Smooth muscle cell (in vitro differentiated cells): ENCODE results near the gene SMIM29. TPM values are rescaled to one million over a fixed set of nuclear protein-coding genes. Genes with fewer than 3 reads are reported as not detected.

Experiments used
- DNase-seq: peaks from one replicate; lab custom pipeline; 2025; ENCODE audit not compliant: unreplicated experiment; lab: John Stamatoyannopoulos, UW
- H2AFZ ChIP-seq: fragments of 200-600 bp; sonication (generic); 2 replicates; pipeline ENCODE4 v1.6.0; 2016; ENCODE audit warnings: antibody characterized with exemption, low read depth, mild to moderate bottlenecking
- H3F3A ChIP-seq: fragments of 200-600 bp; sonication (generic); 2 replicates; pipeline ENCODE4 v1.6.0; 2017; ENCODE audit warnings: antibody characterized with exemption, low read depth
- H3K27ac ChIP-seq: fragments of 200-600 bp; sonication (generic); 2 replicates; pipeline ENCODE4 v1.5.1; 2016; ENCODE audit warnings: low read depth, mild to moderate bottlenecking
- H3K27me3 ChIP-seq: fragments of 200-600 bp; sonication (generic); 2 replicates; pipeline ENCODE4 v1.6.1; 2016; ENCODE audit warnings: low read depth, mild to moderate bottlenecking
- H3K36me3 ChIP-seq: fragments of 200-600 bp; sonication (generic); 2 replicates; pipeline ENCODE4 v1.5.1; 2016; ENCODE audit warnings: low read depth
- H3K4me1 ChIP-seq: fragments of 200-600 bp; sonication (generic); 2 replicates; pipeline ENCODE4 v1.5.1; 2016; ENCODE audit warnings: low read depth
- H3K4me2 ChIP-seq: fragments of 200-600 bp; sonication (generic); 2 replicates; pipeline ENCODE4 v1.6.0; 2016; ENCODE audit warnings: mild to moderate bottlenecking
- H3K4me3 ChIP-seq: fragments of 200-600 bp; sonication (generic); 2 replicates; pipeline ENCODE4 v1.5.1; 2016; ENCODE audit warnings: mild to moderate bottlenecking
- H3K79me2 ChIP-seq: fragments of 200-600 bp; sonication (generic); 2 replicates; pipeline ENCODE4 v1.6.0; 2016; ENCODE audit warnings: low read depth, mild to moderate bottlenecking
- H3K9ac ChIP-seq: fragments of 200-600 bp; sonication (generic); 2 replicates; pipeline ENCODE4 v1.6.0; 2016; ENCODE audit warnings: low read depth
- H3K9me3 ChIP-seq: fragments of 200-600 bp; sonication (generic); replicated peaks from 2 replicates; pipeline ENCODE4 v1.5.1; 2016; ENCODE audit warnings: low read depth
- H4K20me1 ChIP-seq: fragments of 200-600 bp; sonication (generic); 2 replicates; pipeline ENCODE4 v1.6.0; 2016; ENCODE audit warnings: low read depth
- WGBS: methylation state at CpG from one replicate; pipeline ENCODE4 v1.1.7; 2016; ENCODE audit warnings: low lambda C conversion rate; 5-methylcytosine and 5-hydroxymethylcytosine counted together
- polyA plus RNA-seq: library from polyadenylated mRNA; unstranded; fragments of >200 nt; fragmentation: Nextera tagmentation; extraction: Ambion mirVana; gene quantifications from 2 replicates; pipeline ENCODE4 v1.2.1, GENCODE V29; 2016
- total RNA-seq: library from RNA; depleted of rRNA; stranded (reverse); fragments of >200 nt; gene quantifications from 2 replicates; pipeline ENCODE4 v1.2.3, GENCODE V29; 2014
- TF ChIP-seq, protein P1 (sequence below): fragments of 200-600 bp; sonication (generic); IDR thresholded peaks from 2 replicates; pipeline ENCODE4 v1.5.1; 2017; ENCODE audit warnings: borderline replicate concordance, mild to moderate bottlenecking, antibody characterized with exemption; ENCODE audit not compliant: insufficient read depth, poor library complexity, severe bottlenecking

The SMIM29 gene
- total and polyA plus RNA-seq, 2 experiments from 2014 or later, result 29.2 to 29.7 TPM

DNA sequence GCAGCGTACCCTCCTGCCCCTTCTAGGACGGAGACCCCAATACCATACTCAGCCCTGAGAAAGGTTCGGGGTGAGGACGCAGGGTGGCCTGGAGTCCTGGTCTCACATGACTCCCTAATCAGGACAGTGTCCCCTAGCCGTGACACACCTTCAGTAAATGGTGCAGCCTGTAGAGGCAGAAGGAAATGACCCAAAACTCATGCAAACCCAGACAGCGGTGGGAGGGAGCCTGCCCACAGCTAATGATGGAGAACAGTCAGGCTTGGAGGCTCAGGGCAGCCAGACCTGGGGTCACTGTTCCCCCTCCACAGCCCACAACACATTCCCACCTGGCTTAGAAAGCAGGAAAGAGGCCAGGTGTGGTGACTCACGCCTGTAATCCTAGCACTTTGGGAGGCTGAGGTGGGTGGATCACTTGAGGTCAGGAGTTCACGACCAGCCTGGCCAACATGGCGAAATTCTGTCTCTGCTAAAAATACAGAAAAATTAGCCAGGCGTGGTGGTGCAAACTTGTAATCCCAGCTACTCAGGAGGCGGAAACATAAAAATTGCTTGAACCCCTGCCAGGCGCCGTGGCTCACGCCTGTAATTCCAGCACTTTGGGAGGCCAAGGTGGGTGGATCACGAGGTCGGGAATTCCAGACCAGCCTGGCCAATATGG lies 20.9 kb downstream of the SMIM29 start:
- Histone ChIP-seq H3K27me3 (no peaks in the 10 kb centered on the region), H3K9ac (no peak overlapping the region), H3K27ac (no peak overlapping the region), H3K79me2 (no peaks in the 10 kb centered on the region), H2AFZ (no peak overlapping the region), H3K4me1 (peaks cover 16% of the 10 kb centered on the region), H3K36me3 (no peaks in the 10 kb centered on the region), H3K9me3 (no peaks in the 10 kb centered on the region), H3F3A (no peaks in the 10 kb centered on the region), H3K4me2 (no peak overlapping the region), H4K20me1 (no peaks in the 10 kb centered on the region), H3K4me3 (no peak overlapping the region)
- 94% methylated on average over 16 of the region's 16 CpGs for WGBS
- no peak for DNase-seq
- TF ChIP-seq, protein P1, sequence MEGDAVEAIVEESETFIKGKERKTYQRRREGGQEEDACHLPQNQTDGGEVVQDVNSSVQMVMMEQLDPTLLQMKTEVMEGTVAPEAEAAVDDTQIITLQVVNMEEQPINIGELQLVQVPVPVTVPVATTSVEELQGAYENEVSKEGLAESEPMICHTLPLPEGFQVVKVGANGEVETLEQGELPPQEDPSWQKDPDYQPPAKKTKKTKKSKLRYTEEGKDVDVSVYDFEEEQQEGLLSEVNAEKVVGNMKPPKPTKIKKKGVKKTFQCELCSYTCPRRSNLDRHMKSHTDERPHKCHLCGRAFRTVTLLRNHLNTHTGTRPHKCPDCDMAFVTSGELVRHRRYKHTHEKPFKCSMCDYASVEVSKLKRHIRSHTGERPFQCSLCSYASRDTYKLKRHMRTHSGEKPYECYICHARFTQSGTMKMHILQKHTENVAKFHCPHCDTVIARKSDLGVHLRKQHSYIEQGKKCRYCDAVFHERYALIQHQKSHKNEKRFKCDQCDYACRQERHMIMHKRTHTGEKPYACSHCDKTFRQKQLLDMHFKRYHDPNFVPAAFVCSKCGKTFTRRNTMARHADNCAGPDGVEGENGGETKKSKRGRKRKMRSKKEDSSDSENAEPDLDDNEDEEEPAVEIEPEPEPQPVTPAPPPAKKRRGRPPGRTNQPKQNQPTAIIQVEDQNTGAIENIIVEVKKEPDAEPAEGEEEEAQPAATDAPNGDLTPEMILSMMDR, result no peak

DNA sequence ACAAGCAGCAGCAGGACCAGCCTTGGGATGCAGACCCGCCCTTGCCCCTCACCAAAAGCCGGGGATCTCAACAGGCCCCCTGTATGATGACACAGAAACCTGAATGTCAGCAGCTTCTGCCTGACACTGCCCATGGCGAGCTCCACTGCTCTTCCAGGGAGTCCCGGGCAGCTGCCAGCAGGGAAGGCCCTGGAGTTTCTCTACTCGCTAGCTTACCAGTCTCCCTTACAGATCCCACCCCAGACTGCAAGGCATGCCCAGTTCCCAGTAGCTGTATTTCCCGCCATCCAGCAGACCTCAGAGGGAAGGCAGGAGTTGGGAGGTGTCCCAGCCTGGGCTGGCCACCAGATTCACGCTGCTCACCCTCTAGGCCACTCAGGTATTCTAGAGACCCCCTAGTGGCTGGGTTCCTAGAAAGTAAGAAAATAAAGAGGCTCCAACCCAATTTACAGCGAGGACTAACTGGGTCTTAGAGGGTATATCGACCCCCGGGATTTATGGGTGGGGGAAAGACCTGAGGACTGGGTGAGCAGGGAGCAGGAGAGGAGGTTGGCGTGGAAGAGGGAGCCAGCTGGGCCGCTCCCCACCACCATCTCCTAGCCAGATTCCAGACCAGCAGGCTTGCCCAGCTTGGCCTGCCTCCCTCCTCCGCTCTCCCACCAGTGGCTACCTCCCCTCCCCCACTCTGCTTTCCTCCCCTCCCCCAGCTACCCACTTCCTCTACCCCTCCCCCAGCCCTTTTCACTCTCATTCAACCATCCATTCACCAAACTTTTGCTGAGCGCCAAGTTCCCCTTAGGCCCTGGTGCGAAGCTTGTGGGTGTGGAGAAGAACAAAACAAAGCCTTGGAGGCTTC lies 21.8 kb downstream of the SMIM29 start:
- Histone ChIP-seq H3K9ac (no peak overlapping the region), H3F3A (no peaks in the 10 kb centered on the region), H3K36me3 (no peaks in the 10 kb centered on the region), H3K27me3 (no peaks in the 10 kb centered on the region), H3K9me3 (no peaks in the 10 kb centered on the region), H3K79me2 (no peaks in the 10 kb centered on the region), H4K20me1 (no peaks in the 10 kb centered on the region), H3K4me1 (peaks cover 16% of the 10 kb centered on the region), H3K4me2 (no peak overlapping the region), H2AFZ (no peak overlapping the region), H3K27ac (no peak overlapping the region), H3K4me3 (no peak overlapping the region)
- 75% methylated on average over 13 of the region's 15 CpGs for WGBS
- TF ChIP-seq, protein P1, result no peak
- no peak for DNase-seq

DNA sequence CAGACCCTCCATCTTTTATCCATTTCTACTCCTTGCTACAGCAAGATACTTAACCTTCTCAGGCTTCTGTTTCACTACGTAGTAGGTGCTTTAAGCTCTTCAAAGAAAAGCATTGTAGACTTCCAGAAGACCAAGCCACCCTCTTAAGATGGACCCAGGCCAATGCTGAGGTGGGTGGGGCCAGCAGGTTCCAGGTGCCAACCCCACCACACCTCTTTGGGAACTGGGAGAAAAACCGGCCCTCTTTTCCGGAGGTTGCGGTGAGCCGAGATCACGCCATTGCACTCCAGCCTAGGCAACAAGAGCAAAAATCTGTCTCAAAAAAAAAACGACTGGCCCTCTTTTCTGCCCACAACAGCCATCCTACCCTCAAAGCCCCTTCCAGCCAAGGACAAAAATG lies 22.7 kb downstream of the SMIM29 start:
- no peak overlapping the region for H2AFZ ChIP-seq
- H3K27ac ChIP-seq, result no peak overlapping the region
- no peaks in the 10 kb centered on the region for H3K27me3 ChIP-seq
- no peaks in the 10 kb centered on the region for H3F3A ChIP-seq
- peaks cover 16% of the 10 kb centered on the region for H3K4me1 ChIP-seq
- H3K36me3 ChIP-seq, result no peaks in the 10 kb centered on the region
- H3K9ac ChIP-seq, result no peak overlapping the region
- DNase-seq, result no peak
- no peaks in the 10 kb centered on the region for H4K20me1 ChIP-seq
- H3K9me3 ChIP-seq, result no peaks in the 10 kb centered on the region
- H3K4me3 ChIP-seq, result no peak overlapping the region
- no peak overlapping the region for H3K4me2 ChIP-seq
- TF ChIP-seq, protein P1, result no peak
- no peaks in the 10 kb centered on the region for H3K79me2 ChIP-seq
- 84% methylated on average over 7 of the region's 7 CpGs for WGBS

DNA sequence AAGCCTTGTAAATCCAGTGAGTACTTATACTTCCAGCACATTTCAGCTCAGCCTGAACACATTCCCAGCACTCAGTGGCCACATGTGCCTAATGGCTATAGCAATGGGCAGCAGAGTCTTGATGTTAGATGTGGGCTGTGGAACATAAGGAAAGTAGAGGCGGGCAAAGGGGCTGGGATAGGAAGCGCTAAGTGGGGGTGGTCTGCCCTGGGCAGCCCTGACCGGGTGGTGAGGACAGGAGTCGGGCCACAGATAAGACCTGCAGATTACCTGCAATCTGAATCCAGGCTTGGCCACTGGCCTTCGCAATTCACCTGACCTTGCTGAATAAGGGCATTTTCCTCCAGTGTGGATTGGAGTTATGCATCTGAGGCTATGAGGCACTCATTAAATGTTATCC lies 23.3 kb downstream of the SMIM29 start:
- H3K36me3 ChIP-seq, result no peaks in the 10 kb centered on the region
- no peak for DNase-seq
- WGBS, result 94% methylated on average over 5 of the region's 5 CpGs
- TF ChIP-seq, protein P1, result no peak
- no peaks in the 10 kb centered on the region for H3K79me2 ChIP-seq
- H3K27ac ChIP-seq, result no peak overlapping the region
- no peak overlapping the region for H3K4me2 ChIP-seq
- H3K4me3 ChIP-seq, result no peak overlapping the region
- H2AFZ ChIP-seq, result no peak overlapping the region
- H4K20me1 ChIP-seq, result no peaks in the 10 kb centered on the region
- H3K9me3 ChIP-seq, result no peaks in the 10 kb centered on the region
- peaks cover 16% of the 10 kb centered on the region for H3K4me1 ChIP-seq
- no peaks in the 10 kb centered on the region for H3K27me3 ChIP-seq
- no peaks in the 10 kb centered on the region for H3F3A ChIP-seq
- no peak overlapping the region for H3K9ac ChIP-seq
